Activated T-cell treated with anti-CD3 and anti-CD28 coated beads, Interleukin-2, amount 50 U/mL, for 1 hour (primary cell): ENCODE measurements around the gene EN1.

Experiments used
- DNase-seq: peaks from one replicate; pipeline ENCODE4 v3.0.0-alpha.2; 2020

Gene EN1

GRCh38 chr2:118816669-118817068, 30.8 kb downstream of the EN1 start:
- no peak for DNase-seq

GRCh38 chr2:118815731-118816130, 31.7 kb downstream of the EN1 start:
- no peak for DNase-seq

GRCh38 chr2:118815314-118815713, 32.1 kb downstream of the EN1 start:
- no peak for DNase-seq

- DNase-seq: no peak
Measured at GRCh38 chr2:118814368-118814767, 33.1 kb downstream of the EN1 start.

GRCh38 chr2:118813601-118814339, 33.7 kb downstream of the EN1 start:
- no peak for DNase-seq

GRCh38 chr2:118813111-118813510, 34.3 kb downstream of the EN1 start:
- DNase-seq: no peak

- DNase-seq: no peak
Measured at GRCh38 chr2:118812552-118812951, 34.9 kb downstream of the EN1 start.

- DNase-seq: no peak
Measured at GRCh38 chr2:118811514-118812115, 35.8 kb downstream of the EN1 start.

- DNase-seq: no peak
Measured at GRCh38 chr2:118810766-118811165, 36.7 kb downstream of the EN1 start.

GRCh38 chr2:118808429-118808809, 39.0 kb downstream of the EN1 start:
- DNase-seq: no peak

GRCh38 chr2:118807668-118808428, 39.6 kb downstream of the EN1 start:
- DNase-seq: no peak

GRCh38 chr2:118806797-118807667, 40.4 kb downstream of the EN1 start:
- no peak for DNase-seq

- DNase-seq: no peak
Measured at GRCh38 chr2:118805064-118805690, 42.3 kb downstream of the EN1 start.

GRCh38 chr2:118803012-118803411, 44.4 kb downstream of the EN1 start:
- DNase-seq: no peak

GRCh38 chr2:118801151-118801550, 46.3 kb downstream of the EN1 start:
- no peak for DNase-seq

- no peak for DNase-seq
Measured at GRCh38 chr2:118800736-118801135, 46.7 kb downstream of the EN1 start.

- DNase-seq: no peak
Measured at GRCh38 chr2:118794546-118794945, 52.9 kb downstream of the EN1 start.
